HG02870 (cell line): ENCODE measurements around the gene NADK2.
A peak's percentile ranks its signal among the peaks of the same experiment; 100 is the strongest.

Source experiments
- ATAC-seq: cut with Tn5 transposase; IDR thresholded peaks from one replicate; pipeline ENCODE4 v1.9.1; 2021; ENCODE audit warnings: mild to moderate bottlenecking, moderate library complexity; ENCODE audit not compliant: unreplicated experiment

Gene NADK2

GRCh38 chr5:36246036-36246800, 4.5 kb upstream of the NADK2 start:
- no peak for ATAC-seq

- no peak for ATAC-seq
These were observed 2.4 kb upstream of the NADK2 start for GRCh38 chr5:36244076-36244475.

GRCh38 chr5:36243653-36244052, 1.9 kb upstream of the NADK2 start:
- ATAC-seq: no peak

- no peak for ATAC-seq
These were observed 1.1 kb upstream of the NADK2 start for GRCh38 chr5:36242534-36243485.

GRCh38 chr5:36240779-36241630, 720 bp downstream of the NADK2 start:
- peak; percentile 26 for ATAC-seq

GRCh38 chr5:36239370-36240293, 2.1 kb downstream of the NADK2 start:
- no peak for ATAC-seq

- ATAC-seq: no peak
These were observed 3.0 kb downstream of the NADK2 start for GRCh38 chr5:36238502-36239295.

GRCh38 chr5:36237751-36238150, 4.0 kb downstream of the NADK2 start:
- ATAC-seq: no peak

GRCh38 chr5:36236801-36237200, 4.9 kb downstream of the NADK2 start:
- no peak for ATAC-seq

GRCh38 chr5:36232533-36232932, 9.2 kb downstream of the NADK2 start:
- ATAC-seq: no peak

- ATAC-seq: no peak
These were observed 11.5 kb downstream of the NADK2 start for GRCh38 chr5:36230151-36230790.

- no peak for ATAC-seq
These were observed 13.2 kb downstream of the NADK2 start for GRCh38 chr5:36228505-36228904.

GRCh38 chr5:36227046-36227445, 14.7 kb downstream of the NADK2 start:
- ATAC-seq: no peak

- ATAC-seq: no peak
These were observed 19.1 kb downstream of the NADK2 start for GRCh38 chr5:36222620-36223019.

- no peak for ATAC-seq
These were observed 23.7 kb downstream of the NADK2 start for GRCh38 chr5:36217988-36218387.

GRCh38 chr5:36217567-36217966, 24.2 kb downstream of the NADK2 start:
- ATAC-seq: no peak

- ATAC-seq: no peak
These were observed 25.8 kb downstream of the NADK2 start for GRCh38 chr5:36215910-36216309.

GRCh38 chr5:36214436-36214835, 27.3 kb downstream of the NADK2 start:
- ATAC-seq: no peak

- ATAC-seq: no peak
These were observed 32.1 kb downstream of the NADK2 start for GRCh38 chr5:36209664-36210063.
